Measurements from ENCODE around the gene ELMO1.

Gene ELMO1

DNA sequence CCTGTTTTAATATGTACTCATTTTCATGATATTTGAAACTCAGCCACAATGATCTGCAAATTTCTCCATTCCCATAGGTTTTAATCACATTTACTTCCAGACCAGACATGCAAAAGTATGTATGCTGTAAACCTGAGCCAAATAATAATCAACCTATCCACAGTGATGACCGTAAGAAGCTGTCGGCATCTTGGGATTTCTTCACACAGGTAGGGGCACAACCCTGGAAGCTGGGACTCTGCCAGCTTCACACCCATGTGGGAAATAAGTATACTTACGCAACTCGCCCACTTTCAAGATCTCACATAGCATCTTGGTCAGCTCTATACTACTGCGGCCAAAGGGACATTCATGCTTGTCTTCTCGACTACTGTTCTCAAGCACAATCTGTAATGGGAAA is 352.3 kb downstream of the ELMO1 start:
- DNase-seq (ENCODE audit: low spot score): no peak

DNA sequence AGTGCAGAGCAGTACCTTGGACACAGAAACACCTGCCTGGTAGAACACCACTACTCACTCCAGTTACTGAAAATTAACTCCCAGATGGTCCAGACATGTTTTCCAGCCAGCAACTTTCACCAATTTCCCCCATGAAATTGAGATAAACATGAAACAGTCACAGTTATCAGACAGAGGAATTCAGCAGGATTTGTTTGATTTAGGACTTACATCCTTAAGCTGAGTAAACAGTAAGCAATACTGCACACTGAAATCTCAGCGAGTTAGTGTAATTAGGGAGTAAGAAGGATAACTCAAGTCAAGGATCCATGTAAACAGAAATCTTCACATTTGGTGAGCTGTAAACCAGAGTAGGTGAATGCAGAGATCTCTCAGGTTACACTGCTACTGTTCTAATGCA is 353.5 kb downstream of the ELMO1 start:
- DNase-seq (ENCODE audit: low spot score): no peak

DNA sequence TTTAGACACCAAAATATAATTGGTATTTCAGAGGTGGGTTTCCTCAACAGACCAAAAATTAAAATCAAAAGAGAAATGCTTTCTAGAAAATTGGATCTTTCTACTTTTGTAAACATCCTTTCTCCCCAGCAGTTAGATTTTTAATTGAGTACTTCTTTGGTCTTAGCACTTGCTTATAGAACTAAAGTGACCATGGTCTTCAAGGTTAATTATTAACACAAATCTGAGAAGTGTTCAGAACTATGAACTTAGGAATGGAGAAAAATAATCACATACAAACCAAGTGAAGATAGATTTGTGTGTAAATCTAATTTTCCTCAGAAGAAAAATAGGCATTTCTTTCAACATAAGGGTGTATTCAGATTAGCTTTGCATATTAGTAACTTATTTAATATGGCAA is 355.4 kb downstream of the ELMO1 start:
- no peak for DNase-seq (ENCODE audit: low spot score)

DNA sequence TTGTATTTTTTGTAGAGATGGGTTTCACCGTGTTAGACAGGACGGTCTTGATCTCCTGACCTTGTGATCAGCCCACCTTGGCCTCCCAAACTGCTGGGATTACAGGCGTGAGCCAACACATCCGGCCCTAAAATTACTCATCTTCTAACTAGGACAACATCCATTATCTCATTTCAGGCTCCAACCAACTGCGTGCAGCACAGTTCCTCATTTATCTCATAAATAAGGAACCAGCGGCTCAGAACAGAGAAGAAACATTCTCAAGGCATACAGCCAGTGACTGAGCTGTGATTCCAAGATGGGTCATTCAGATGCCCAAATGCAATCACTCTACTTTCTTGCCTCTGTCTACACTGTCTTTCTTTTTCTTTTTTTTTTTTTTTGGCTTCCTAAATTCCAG is 356.1 kb downstream of the ELMO1 start:
- no peak for DNase-seq (ENCODE audit: low spot score)

DNA sequence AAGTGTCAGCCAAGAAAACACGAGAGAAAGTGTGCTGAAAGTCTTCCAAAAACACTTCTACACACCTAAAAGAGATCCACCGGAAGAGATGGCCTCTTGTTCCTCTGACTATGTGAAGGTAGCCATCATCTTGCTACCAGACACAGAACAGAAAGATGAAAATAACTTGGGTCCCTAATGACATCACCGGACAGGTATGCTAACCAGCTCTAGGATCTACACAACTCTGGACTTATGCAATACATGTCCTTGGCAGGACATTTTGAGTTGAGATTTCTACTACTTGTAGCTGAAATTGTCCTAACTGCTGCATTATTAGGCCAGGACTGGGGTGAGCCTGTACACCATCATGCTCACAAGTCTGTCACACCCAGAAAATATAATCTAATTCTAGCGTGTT is 358.7 kb downstream of the ELMO1 start:
- DNase-seq (ENCODE audit: low spot score): no peak

DNA sequence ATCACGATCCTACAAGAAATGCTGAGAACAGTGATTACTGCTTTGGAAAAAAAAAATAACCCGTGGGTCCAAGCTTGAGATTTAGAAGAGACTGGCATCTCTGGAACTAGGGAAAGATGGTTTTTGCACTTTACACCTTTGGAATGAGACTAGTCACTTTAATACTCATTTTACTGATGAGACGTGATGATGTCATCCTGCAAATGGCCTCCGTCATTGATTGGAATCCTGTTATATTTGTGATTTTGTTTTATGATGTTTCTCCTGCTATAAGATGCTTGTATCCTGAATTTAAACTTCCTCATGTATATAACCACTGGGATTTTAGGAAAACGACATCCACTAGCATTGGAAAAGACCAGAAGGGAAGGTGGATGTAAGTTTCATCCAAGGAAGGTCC is 363.1 kb downstream of the ELMO1 start:
- peak; percentile 9 for DNase-seq (ENCODE audit: low spot score)

GRCh38 chr7:37084303-37084702 is 364.4 kb downstream of the ELMO1 start:
- DNase-seq (ENCODE audit: low spot score): no peak

DNA sequence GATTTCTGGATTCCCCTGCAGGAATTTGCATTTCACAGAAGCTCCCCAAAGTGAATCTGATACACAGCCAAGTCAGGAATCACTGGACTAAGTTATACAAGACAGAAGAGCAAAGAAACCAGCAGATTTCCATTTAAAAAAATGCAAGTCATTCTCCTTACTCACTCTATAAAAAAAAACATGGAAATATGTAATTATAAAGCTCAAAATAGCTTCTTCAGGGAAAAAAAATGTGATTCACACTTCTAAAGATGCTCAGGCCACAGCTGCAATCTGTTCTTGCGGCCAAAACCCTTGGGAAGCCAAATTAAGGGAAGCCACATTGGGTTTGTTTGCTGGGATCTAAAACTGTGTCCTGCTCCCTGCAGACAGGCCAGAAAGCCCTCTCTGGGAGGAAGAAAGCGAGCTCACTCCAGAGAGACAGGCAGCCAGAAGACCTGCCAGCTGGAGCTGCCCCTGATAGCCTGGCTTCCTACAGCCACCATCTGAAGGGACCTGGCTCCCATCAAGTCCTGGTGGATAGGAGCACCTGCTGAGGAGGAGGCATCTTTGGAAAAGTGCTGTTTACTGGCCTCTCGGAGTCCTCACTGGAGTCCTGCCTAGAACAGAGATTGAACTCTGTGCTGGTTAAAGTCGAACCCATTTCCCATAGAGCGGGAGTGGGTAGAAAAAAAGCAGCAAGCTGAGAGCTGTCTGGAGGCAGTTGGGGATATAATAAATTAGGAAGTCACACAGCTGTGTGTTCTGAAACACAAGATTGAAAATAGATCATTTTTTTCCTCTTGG is 365.2 kb downstream of the ELMO1 start:
- no peak for DNase-seq (ENCODE audit: low spot score)

DNA sequence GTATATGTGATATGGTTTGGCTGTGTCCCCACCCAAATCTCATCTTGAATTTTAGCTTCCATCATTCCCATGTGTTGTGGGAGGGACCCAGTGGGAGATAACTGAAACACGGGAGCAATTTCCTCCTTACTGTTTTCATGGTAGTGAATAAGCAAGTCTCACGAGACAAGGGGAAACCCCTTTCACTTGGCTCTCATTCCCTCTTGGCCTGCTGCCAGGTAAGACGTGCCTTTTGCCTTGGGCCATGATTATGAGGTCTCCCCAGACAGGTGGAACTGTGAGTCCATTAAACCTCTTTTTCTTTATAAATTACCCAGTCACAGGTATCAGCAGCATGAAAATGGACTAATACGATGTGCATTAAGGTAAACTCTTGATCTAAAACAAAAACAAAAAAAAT is 367.2 kb downstream of the ELMO1 start:
- no peak for DNase-seq (ENCODE audit: low spot score)

GRCh38 chr7:37079420-37079819 is 369.2 kb downstream of the ELMO1 start:
- DNase-seq (ENCODE audit: low spot score): no peak

DNA sequence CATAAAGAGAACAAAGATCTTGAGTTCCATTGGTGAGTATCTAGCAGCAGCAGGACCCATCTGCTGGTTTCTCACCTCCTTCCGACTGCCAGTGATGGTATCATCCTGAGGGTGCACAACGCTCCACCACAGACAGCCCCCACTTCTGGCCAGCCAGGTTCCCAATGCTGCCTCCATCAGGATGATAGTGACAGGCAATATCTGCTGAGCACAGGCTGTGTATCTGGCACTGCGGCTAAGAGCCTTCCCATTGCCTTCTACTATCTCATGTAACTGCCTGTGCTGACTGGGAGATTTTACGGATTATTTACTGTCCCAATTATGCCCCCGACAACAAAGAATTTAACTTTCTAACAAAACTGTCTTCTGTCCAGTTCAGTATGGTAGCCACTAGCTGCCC is 372.0 kb downstream of the ELMO1 start:
- DNase-seq (ENCODE audit: low spot score): no peak

- no peak for DNase-seq (ENCODE audit: low spot score)
Observed at GRCh38 chr7:37074370-37074769, 374.3 kb downstream of the ELMO1 start.

- DNase-seq (ENCODE audit: low spot score): no peak
Observed at GRCh38 chr7:37071124-37071523, 377.5 kb downstream of the ELMO1 start.

- no peak for DNase-seq (ENCODE audit: low spot score)
Observed at GRCh38 chr7:37070471-37070870, 378.2 kb downstream of the ELMO1 start.

GRCh38 chr7:37070031-37070430 is 378.6 kb downstream of the ELMO1 start:
- no peak for DNase-seq (ENCODE audit: low spot score)

GRCh38 chr7:37069336-37069735 is 379.3 kb downstream of the ELMO1 start:
- DNase-seq (ENCODE audit: low spot score): no peak

DNA sequence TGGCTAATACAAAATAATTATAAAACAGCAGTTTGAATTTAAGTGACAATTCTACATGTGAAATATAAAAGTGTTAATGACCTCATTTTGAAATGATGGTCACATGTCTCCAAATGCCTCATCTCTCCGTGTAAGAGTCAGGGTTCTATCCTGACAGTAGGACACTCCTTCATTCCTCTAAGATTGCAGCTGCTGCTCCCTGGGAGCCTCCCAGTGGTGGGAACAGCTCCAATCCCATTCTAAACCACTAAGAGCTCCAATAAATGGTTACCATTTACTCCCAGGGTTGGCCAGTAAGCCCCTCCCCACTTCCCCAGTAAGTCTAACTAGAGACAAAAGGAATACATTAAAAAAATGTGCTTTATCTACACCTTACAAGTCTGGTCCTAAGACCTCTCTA is 379.8 kb downstream of the ELMO1 start:
- no peak for DNase-seq (ENCODE audit: low spot score)

DNA sequence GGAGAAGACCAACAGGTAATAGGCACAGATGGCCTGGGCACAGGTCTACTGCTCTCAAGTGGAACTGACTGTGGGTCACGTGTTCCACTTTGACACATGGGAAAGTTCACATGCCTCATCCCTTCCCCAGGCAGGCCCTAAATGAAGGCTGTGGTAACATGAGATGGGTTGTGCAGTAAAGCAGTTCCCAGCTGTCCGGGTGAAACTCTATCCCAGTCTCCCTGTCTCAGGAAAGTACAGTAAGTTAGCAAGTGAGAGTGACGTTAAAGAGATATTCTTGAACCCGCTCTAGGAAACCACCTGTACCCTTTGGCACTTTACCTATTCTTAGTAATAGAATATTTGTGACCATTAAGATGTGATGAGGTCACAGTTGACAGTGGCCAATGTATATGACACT is 380.6 kb downstream of the ELMO1 start:
- no peak for DNase-seq (ENCODE audit: low spot score)

DNA sequence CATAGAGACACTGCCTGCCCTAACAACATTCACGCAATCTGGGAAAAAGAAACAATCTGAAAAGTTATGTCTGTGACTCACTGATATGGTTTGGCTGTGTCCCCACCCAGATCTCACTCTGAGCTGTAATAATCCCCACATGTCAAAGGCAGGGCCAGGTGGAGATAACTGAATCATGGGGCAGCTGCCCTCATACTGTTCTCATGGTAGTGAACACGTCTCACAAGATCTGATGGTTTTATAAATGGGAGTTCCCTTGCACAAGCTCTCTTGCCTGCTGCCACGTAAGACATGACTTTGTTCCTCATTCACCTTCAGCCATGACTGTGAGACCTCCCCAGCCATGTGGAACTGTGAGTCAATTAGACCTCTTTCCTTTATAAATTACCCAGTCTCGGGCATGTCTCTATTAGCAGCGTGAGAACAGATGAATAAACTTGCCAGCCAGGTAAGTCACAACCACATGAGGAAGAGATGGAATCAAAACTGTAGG is 382.8 kb downstream of the ELMO1 start:
- no peak for DNase-seq (ENCODE audit: low spot score)

DNA sequence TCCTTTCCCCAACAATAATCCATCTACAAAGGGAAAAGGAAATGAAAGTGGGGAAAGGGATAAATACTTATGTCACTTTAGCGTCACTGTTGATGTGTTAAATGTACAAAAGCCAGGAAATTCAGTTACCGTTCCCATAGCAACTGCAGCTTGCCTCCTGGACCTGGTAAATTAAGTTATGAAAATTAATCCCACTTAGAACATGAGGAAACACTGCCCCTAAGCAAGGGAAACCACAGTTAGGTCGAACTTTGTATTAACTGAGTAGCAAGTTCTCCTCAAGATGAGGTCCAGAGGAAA is 386.2 kb downstream of the ELMO1 start:
- DNase-seq (ENCODE audit: low spot score): no peak

- DNase-seq (ENCODE audit: low spot score): no peak
Observed at GRCh38 chr7:37061849-37062559, 386.7 kb downstream of the ELMO1 start.

GRCh38 chr7:37056234-37056912 is 392.3 kb downstream of the ELMO1 start:
- no peak for DNase-seq (ENCODE audit: low spot score)

- DNase-seq (ENCODE audit: low spot score): no peak
Observed at GRCh38 chr7:37054624-37055241, 393.9 kb downstream of the ELMO1 start.

All from RKO (cell line).